Caco-2 (cell line): ENCODE measurements around the gene ADD2. TPM values are rescaled to one million over a fixed set of nuclear protein-coding genes. Genes with fewer than 3 reads are reported as not detected.

Experiments
- BruUV-seq: library from RNA; stranded (reverse); fragments of 400-500 nt; replicated peaks from 2 replicates; lab custom pipeline; 2021; lab: Mats Ljungman, UMichigan
- CTCF ChIA-PET: fragments of 300-600 bp; sonication (Branson Sonifier 250); formaldehyde crosslinking; loops from one replicate; lab custom pipeline; 2022; ENCODE audit warnings: antibody characterized with exemption; lab: Charles Lee
- POLR2A ChIA-PET: fragments of 300-600 bp; sonication (Branson Sonifier 250); formaldehyde crosslinking; loops from one replicate; lab custom pipeline; 2022; ENCODE audit warnings: antibody characterized with exemption; lab: Charles Lee
- DNase-seq, 2 experiments: peaks; one replicate each; pipeline versions ENCODE4 v3.0.0 to v3.0.0-alpha.2; 2020 to 2022
- H3K27me3 ChIP-seq: replicated peaks from 2 replicates; pipeline ENCODE4 v1.6.0; 2011; ENCODE audit warnings: low read length; ENCODE audit not compliant: control insufficient read depth, insufficient read depth
- H3K36me3 ChIP-seq: 2 replicates; pipeline ENCODE4 v1.5.1; 2011; ENCODE audit warnings: low read length; ENCODE audit not compliant: control insufficient read depth, insufficient read depth
- H3K4me1 ChIP-seq: fragments of 250-450 bp; sonication (Bioruptor Pico); 2 replicates; pipeline ENCODE4 v1.5.1; 2020; ENCODE audit warnings: mild to moderate bottlenecking
- H3K4me3 ChIP-seq: 2 replicates; pipeline ENCODE4 v1.5.1; 2011; ENCODE audit warnings: low read depth, mild to moderate bottlenecking, control low read depth, low read length
- H3K9me3 ChIP-seq: fragments of 250-450 bp; sonication (Bioruptor Pico); 2 replicates; pipeline ENCODE4 v1.5.1; 2020; ENCODE audit warnings: mild to moderate bottlenecking, moderate library complexity
- H3K27ac Mint-ChIP-seq: one replicate; pipeline ENCODE4 v1.8.0; 2022; ENCODE audit warnings: mixed read lengths; ENCODE audit not compliant: unreplicated experiment
- H3K27me3 Mint-ChIP-seq: one replicate; pipeline ENCODE4 v1.8.0; 2022; ENCODE audit warnings: mixed read lengths; ENCODE audit not compliant: insufficient read depth, unreplicated experiment
- H3K36me3 Mint-ChIP-seq: one replicate; pipeline ENCODE4 v1.8.0; 2022; ENCODE audit warnings: mild to moderate bottlenecking, mixed read lengths; ENCODE audit not compliant: insufficient read depth, unreplicated experiment
- H3K4me1 Mint-ChIP-seq: one replicate; pipeline ENCODE4 v1.8.0; 2022; ENCODE audit warnings: low read depth, mixed read lengths; ENCODE audit not compliant: unreplicated experiment
- H3K4me3 Mint-ChIP-seq: one replicate; pipeline ENCODE4 v1.8.0; 2022; ENCODE audit warnings: mild to moderate bottlenecking, moderate library complexity, mixed read lengths; ENCODE audit not compliant: unreplicated experiment
- H3K9me3 Mint-ChIP-seq: one replicate; pipeline ENCODE4 v1.8.0; 2022; ENCODE audit warnings: mixed read lengths; ENCODE audit not compliant: unreplicated experiment
- CTCF ChIP-seq, 2 experiments: fragments of 200-600 bp in 1 of 2; IDR thresholded peaks; 1 replicate in 1 of 2; 2 replicates in 1 of 2; pipeline versions ENCODE4 v1.5.1 to v1.8.0; 2011 to 2022; ENCODE audit warnings: antibody characterized with exemption in 1 of 2, control low read depth in 1 of 2, inconsistent platforms in 1 of 2, low read depth in 1 of 2, low read length in 1 of 2, mild to moderate bottlenecking in 1 of 2, moderate library complexity in 1 of 2; ENCODE audit not compliant: insufficient read depth in 1 of 2, severe bottlenecking in 1 of 2, unreplicated experiment in 1 of 2
- intact Hi-C: fragments of 100-400 bp; cut with micrococcal nuclease; formaldehyde crosslinking; loops from one replicate; pipeline ENCODE4 v1.10.0; 2022; ENCODE audit not compliant: unreplicated experiment
- total RNA-seq: library from RNA; stranded (reverse); gene quantifications from 2 replicates; pipeline ENCODE4 v1.2.3, GENCODE V29; 2022

ADD2 gene
- total RNA-seq, 1 experiment from 2014 or later = not detected

GRCh38 chr2:70697603-70698383 lies 70.2 kb downstream of the ADD2 start:
- no peak for DNase-seq
- no peaks in the 10 kb centered on the region for H3K9me3 Mint-ChIP-seq
- no TSS peak for BruUV-seq
- Histone ChIP-seq H3K36me3 (no peaks in the 10 kb centered on the region), H3K27me3 (no peaks in the 10 kb centered on the region; the same call in 1 of the 2 replicates), H3K4me3 (no peak overlapping the region), H3K4me1 (no peaks in the 10 kb centered on the region), H3K9me3 (no peaks in the 10 kb centered on the region)
- ChIA-PET POLR2A (no interaction called here), CTCF (no interaction called here)
- H3K36me3 Mint-ChIP-seq = no peaks in the 10 kb centered on the region
- peaks cover 10% of the 10 kb centered on the region for H3K27me3 Mint-ChIP-seq
- H3K4me3 Mint-ChIP-seq = no peak overlapping the region
- no peak for TF ChIP-seq CTCF (IDR thresholded peaks at IDR 0.05; ENCODE audit: insufficient read depth in 1 of 2, low read depth in 1 of 2, low read length in 1 of 2, severe bottlenecking in 1 of 2, unreplicated experiment in 1 of 2)
- H3K27ac Mint-ChIP-seq = no peak overlapping the region
- intact Hi-C loops = no loop called here
- H3K4me1 Mint-ChIP-seq = no peaks in the 10 kb centered on the region

- H3K4me1 ChIP-seq = no peaks in the 10 kb centered on the region
These were observed 71.9 kb downstream of the ADD2 start for GRCh38 chr2:70696142-70696541.

GRCh38 chr2:70692256-70692655 lies 75.7 kb downstream of the ADD2 start:
- H3K9me3 Mint-ChIP-seq = no peaks in the 10 kb centered on the region
- DNase-seq = no peak
- CTCF ChIA-PET = no interaction called here
- no peak for TF ChIP-seq CTCF (IDR thresholded peaks at IDR 0.05; ENCODE audit: insufficient read depth in 1 of 2, low read depth in 1 of 2, low read length in 1 of 2, severe bottlenecking in 1 of 2, unreplicated experiment in 1 of 2)
- H3K36me3 Mint-ChIP-seq = no peaks in the 10 kb centered on the region
- BruUV-seq = no TSS peak
- H3K27me3 Mint-ChIP-seq = peaks cover 10% of the 10 kb centered on the region
- no peaks in the 10 kb centered on the region for H3K4me1 Mint-ChIP-seq
- intact Hi-C loops = no loop called here
- Histone ChIP-seq H3K9me3 (no peaks in the 10 kb centered on the region), H3K36me3 (no peaks in the 10 kb centered on the region), H3K4me1 (no peaks in the 10 kb centered on the region), H3K4me3 (no peak overlapping the region), H3K27me3 (no peaks in the 10 kb centered on the region; the same call in 1 of the 2 replicates)
- H3K27ac Mint-ChIP-seq = no peak overlapping the region
- no peak overlapping the region for H3K4me3 Mint-ChIP-seq
- POLR2A ChIA-PET = no interaction called here

More at GRCh38 chr2:70696142-70696541, 71.9 kb downstream of the ADD2 start:
- TF ChIP-seq CTCF (IDR thresholded peaks at IDR 0.05; ENCODE audit: insufficient read depth in 1 of 2, low read depth in 1 of 2, low read length in 1 of 2, severe bottlenecking in 1 of 2, unreplicated experiment in 1 of 2) = no peak
- ChIA-PET POLR2A (no interaction called here), CTCF (no interaction called here)
- no peaks in the 10 kb centered on the region; the same call in 1 of the 2 replicates for H3K27me3 ChIP-seq
- no peaks in the 10 kb centered on the region for H3K9me3 ChIP-seq
- Mint-ChIP-seq H3K27ac (no peak overlapping the region), H3K9me3 (no peaks in the 10 kb centered on the region), H3K4me1 (no peaks in the 10 kb centered on the region), H3K36me3 (no peaks in the 10 kb centered on the region), H3K27me3 (peaks cover 10% of the 10 kb centered on the region), H3K4me3 (no peak overlapping the region)
- BruUV-seq = no TSS peak
- DNase-seq = no peak
- no peaks in the 10 kb centered on the region for H3K36me3 ChIP-seq
- H3K4me3 ChIP-seq = no peak overlapping the region
- intact Hi-C loops = no loop called here
